Uterus (tissue), 4 donors: Measurements from ENCODE around the gene EVC2. TPM values are rescaled to one million over a fixed set of nuclear protein-coding genes. Genes with fewer than 3 reads are reported as not detected.

Experiments used
- DNase-seq, 2 donors: peaks; one replicate each; pipeline ENCODE4 v3.0.0-alpha.2; 2019 to 2020
- H3K27ac ChIP-seq, 2 donors: fragments of 200-600 bp; sonication (generic); 1 replicate in 1 of 2; 2 replicates in 1 of 2; pipeline ENCODE4 v1.5.1; 2016 to 2018
- H3K27me3 ChIP-seq, 2 donors: fragments of 200-600 bp; sonication (generic); one replicate each; pipeline ENCODE4 v1.5.1; 2018 to 2019; ENCODE audit warnings: control low read depth in 1 of 2
- H3K36me3 ChIP-seq, 2 donors: fragments of 200-600 bp; sonication (generic); one replicate each; pipeline ENCODE4 v1.5.1; 2019; ENCODE audit warnings: control low read depth in 1 of 2
- H3K4me1 ChIP-seq, 2 donors: fragments of 200-600 bp; sonication (generic); one replicate each; pipeline ENCODE4 v1.5.1; 2018 to 2019; ENCODE audit warnings: control low read depth in 1 of 2
- H3K4me3 ChIP-seq, 2 donors: fragments of 200-600 bp; sonication (generic); 1 replicate in 1 of 2; 2 replicates in 1 of 2; pipeline ENCODE4 v1.5.1; 2018 to 2019; ENCODE audit warnings: mild to moderate bottlenecking in 1 of 2
- H3K9me3 ChIP-seq, 2 donors: fragments of 200-600 bp; sonication (generic); one replicate each; pipeline ENCODE4 v1.5.1; 2019; ENCODE audit warnings: control low read depth in 1 of 2
- CTCF ChIP-seq, 4 experiments: fragments of 200-600 bp in 2 of 4; fragments of 450-650 bp in 2 of 4; sonication (generic) in 2 of 4; IDR thresholded peaks; one replicate each; pipeline ENCODE4 v1.5.1; 2016 to 2019; ENCODE audit warnings: antibody characterized with exemption in 4 of 4, mild to moderate bottlenecking in 2 of 4, moderate library complexity in 1 of 4
- POLR2A ChIP-seq, 2 donors: fragments of 450-650 bp; IDR thresholded peaks; one replicate each; pipeline ENCODE4 v1.6.1; 2016; ENCODE audit warnings: antibody characterized with exemption in 2 of 2, mild to moderate bottlenecking in 1 of 2, moderate library complexity in 1 of 2
- intact Hi-C: fragments of 100-400 bp; cut with DNase I; formaldehyde crosslinking; loops from one replicate; pipeline ENCODE4 v1.15.1; 2023; ENCODE audit warnings: low total_unique reads
- total RNA-seq, 4 donors: library from RNA; depleted of rRNA in 3 of 4; stranded (reverse); fragments of >200 nt in 3 of 4; gene quantifications; one replicate each; pipeline versions ENCODE4 v1.1.0 to v1.2.4, GENCODE V29; 2014 to 2023
- donor health status: DM: yes; HTN: yes; CAD: no.

EVC2 gene
- total RNA-seq, 4 donors from 2014 or later, result 5.6 to 21.8 (median 14.8) TPM

- Histone ChIP-seq H3K36me3 (no peaks in the 10 kb centered on the region), H3K27me3 (no peaks in the 10 kb centered on the region), H3K4me1 (no peaks in the 10 kb centered on the region), H3K4me3 (no peak overlapping the region), H3K27ac (no peak overlapping the region), H3K9me3 (no peaks in the 10 kb centered on the region)
- intact Hi-C loops, result no loop called here
- DNase-seq, result no peak
- TF ChIP-seq POLR2A (IDR thresholded peaks at IDR 0.05) (no peak), CTCF (IDR thresholded peaks at IDR 0.05) (no peak)
Measured at GRCh38 chr4:5562476-5562875, 145.9 kb downstream of the EVC2 start.

DNA sequence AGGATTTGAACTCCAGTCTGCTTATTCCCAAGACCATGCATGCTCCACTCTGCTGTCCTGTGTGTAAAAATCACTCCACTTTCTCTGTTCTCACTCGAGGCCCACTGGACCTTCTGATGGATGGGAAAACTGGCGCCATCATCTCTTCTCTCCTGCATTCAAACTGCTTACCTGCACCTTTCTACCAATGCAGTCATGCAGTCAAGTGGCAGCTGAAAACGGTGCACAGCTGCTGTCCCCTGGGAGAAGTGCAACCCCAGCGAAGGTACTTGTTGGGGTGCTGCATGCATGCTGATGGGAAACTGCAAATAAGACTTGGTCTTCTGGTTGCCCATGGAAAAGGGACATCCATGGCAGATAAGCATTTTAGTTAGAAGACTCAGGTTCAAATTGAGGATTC lies 147.1 kb downstream of the EVC2 start:
- H3K27me3 ChIP-seq, result no peaks in the 10 kb centered on the region
- H3K4me1 ChIP-seq, result no peaks in the 10 kb centered on the region
- H3K9me3 ChIP-seq, result no peaks in the 10 kb centered on the region
- intact Hi-C loops, result no loop called here
- no peak for DNase-seq
- no peak overlapping the region for H3K4me3 ChIP-seq
- no peaks in the 10 kb centered on the region for H3K36me3 ChIP-seq
- TF ChIP-seq CTCF (IDR thresholded peaks at IDR 0.05), result no peak
- TF ChIP-seq POLR2A (IDR thresholded peaks at IDR 0.05), result no peak
- H3K27ac ChIP-seq, result no peak overlapping the region

GRCh38 chr4:5558502-5558901 lies 149.9 kb downstream of the EVC2 start:
- H3K4me1 ChIP-seq, result no peaks in the 10 kb centered on the region
- intact Hi-C loops, result no loop called here
- H3K27me3 ChIP-seq, result no peaks in the 10 kb centered on the region
- TF ChIP-seq CTCF (IDR thresholded peaks at IDR 0.05), result no peak
- TF ChIP-seq POLR2A (IDR thresholded peaks at IDR 0.05), result no peak
- no peak overlapping the region for H3K4me3 ChIP-seq
- no peaks in the 10 kb centered on the region for H3K9me3 ChIP-seq
- DNase-seq, result no peak
- no peak overlapping the region for H3K27ac ChIP-seq
- no peaks in the 10 kb centered on the region for H3K36me3 ChIP-seq

DNA sequence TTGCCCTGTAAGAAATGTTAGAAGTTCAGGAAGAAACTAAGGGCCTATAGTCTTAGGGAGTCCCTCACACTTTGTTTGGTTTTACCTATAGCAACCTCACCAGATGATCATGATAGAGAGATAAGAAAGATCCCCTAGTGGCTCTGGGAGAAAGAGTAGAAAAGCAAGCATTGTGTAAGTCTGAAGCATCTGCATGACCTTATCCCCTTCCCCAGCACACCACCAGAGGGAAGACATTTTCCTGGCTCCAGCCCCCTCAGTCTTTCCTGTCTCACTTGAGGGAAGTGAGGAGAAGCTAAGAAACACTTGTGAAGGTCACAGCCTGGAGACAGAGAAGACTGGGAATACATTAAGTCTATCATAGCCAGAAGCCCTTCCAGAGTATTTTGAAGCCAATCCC lies 154.0 kb downstream of the EVC2 start:
- TF ChIP-seq CTCF (IDR thresholded peaks at IDR 0.05) (no peak), POLR2A (IDR thresholded peaks at IDR 0.05) (no peak)
- intact Hi-C loops, result no loop called here
- no peak for DNase-seq
- H3K27me3 ChIP-seq, result no peaks in the 10 kb centered on the region
- no peaks in the 10 kb centered on the region for H3K9me3 ChIP-seq
- H3K4me3 ChIP-seq, result no peak overlapping the region
- no peaks in the 10 kb centered on the region for H3K4me1 ChIP-seq
- no peaks in the 10 kb centered on the region for H3K36me3 ChIP-seq
- no peak overlapping the region for H3K27ac ChIP-seq

GRCh38 chr4:5553801-5554200 lies 154.6 kb downstream of the EVC2 start:
- no peaks in the 10 kb centered on the region for H3K27me3 ChIP-seq
- TF ChIP-seq POLR2A (IDR thresholded peaks at IDR 0.05) (no peak), CTCF (IDR thresholded peaks at IDR 0.05) (no peak)
- H3K36me3 ChIP-seq, result no peaks in the 10 kb centered on the region
- no peak for DNase-seq
- H3K4me3 ChIP-seq, result no peak overlapping the region
- no peaks in the 10 kb centered on the region for H3K9me3 ChIP-seq
- no peaks in the 10 kb centered on the region for H3K4me1 ChIP-seq
- intact Hi-C loops, result no loop called here
- no peak overlapping the region for H3K27ac ChIP-seq
